Measurements from ENCODE around the gene ATP8B4. TPM values are rescaled to one million over a fixed set of nuclear protein-coding genes. Genes with fewer than 3 reads are reported as not detected.

Gene ATP8B4
- total RNA-seq, 1 experiment from 2014 or later = 0.24 TPM

DNA sequence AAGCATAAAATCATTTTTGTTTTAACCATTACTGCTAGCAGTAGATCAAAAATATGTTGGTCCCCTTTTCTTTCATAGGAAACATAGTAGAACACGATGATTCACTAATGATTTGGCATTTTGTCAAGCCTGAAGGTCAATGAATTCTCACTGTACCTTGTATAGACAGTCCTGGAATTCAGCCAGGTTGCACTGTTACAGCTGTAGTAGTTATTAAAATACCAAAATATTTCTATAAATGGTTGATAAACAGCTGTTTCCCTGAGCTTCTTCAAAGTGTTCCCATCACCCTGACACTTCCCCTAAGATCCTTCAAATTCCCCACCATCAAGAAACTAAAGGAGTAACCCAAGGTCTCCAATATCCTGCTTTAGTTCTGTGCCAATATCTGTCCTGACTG lies 200.9 kb downstream of the ATP8B4 start:
- TF ChIP-seq CTCF (IDR thresholded peaks at IDR 0.05; ENCODE audit: unreplicated experiment) = no peak
- H3K36me3 Mint-ChIP-seq (ENCODE audit: insufficient read depth, unreplicated experiment) = no peaks in the 10 kb centered on the region
- no TSS peak for BruUV-seq (replicated peaks)
- H3K4me3 Mint-ChIP-seq (ENCODE audit: low read depth, unreplicated experiment) = no peak overlapping the region
- CTCF ChIA-PET = no interaction called here
- no peak overlapping the region for H3K27ac Mint-ChIP-seq (ENCODE audit: unreplicated experiment)
- no peak for DNase-seq
- H3K9me3 Mint-ChIP-seq (ENCODE audit: low read depth, unreplicated experiment) = peaks cover 2% of the 10 kb centered on the region
- no peaks in the 10 kb centered on the region for H3K4me1 Mint-ChIP-seq (ENCODE audit: low read depth, unreplicated experiment)
- intact Hi-C loops (cut with micrococcal nuclease; ENCODE audit: unreplicated experiment) = no loop called here
- H3K27me3 Mint-ChIP-seq (ENCODE audit: unreplicated experiment) = no peaks in the 10 kb centered on the region

DNA sequence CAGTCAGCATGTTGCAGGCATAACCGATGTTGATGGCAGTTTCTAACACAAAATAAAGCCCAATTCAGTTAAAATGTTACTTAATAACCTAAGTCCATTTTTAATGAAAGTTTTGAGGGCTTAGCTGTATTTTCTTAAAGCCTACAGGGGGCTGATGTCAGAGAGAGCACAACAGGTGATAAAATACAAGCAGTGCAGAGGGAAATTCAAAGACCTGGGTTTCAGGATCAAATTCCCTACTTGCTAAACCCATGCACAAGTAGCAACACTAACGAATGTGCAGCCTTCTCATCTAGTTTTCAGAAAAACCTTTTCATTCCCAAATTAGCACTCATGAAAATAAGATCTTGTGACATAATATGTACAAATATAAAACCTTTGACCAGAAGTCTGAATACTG lies 202.0 kb downstream of the ATP8B4 start:
- no TSS peak for BruUV-seq (replicated peaks)
- no peak for DNase-seq
- no peak for TF ChIP-seq CTCF (IDR thresholded peaks at IDR 0.05; ENCODE audit: unreplicated experiment)
- no peak overlapping the region for H3K27ac Mint-ChIP-seq (ENCODE audit: unreplicated experiment)
- H3K4me1 Mint-ChIP-seq (ENCODE audit: low read depth, unreplicated experiment) = no peaks in the 10 kb centered on the region
- H3K36me3 Mint-ChIP-seq (ENCODE audit: insufficient read depth, unreplicated experiment) = no peaks in the 10 kb centered on the region
- no peak overlapping the region for H3K4me3 Mint-ChIP-seq (ENCODE audit: low read depth, unreplicated experiment)
- CTCF ChIA-PET = no interaction called here
- intact Hi-C loops (cut with micrococcal nuclease; ENCODE audit: unreplicated experiment) = no loop called here
- no peaks in the 10 kb centered on the region for H3K27me3 Mint-ChIP-seq (ENCODE audit: unreplicated experiment)
- H3K9me3 Mint-ChIP-seq (ENCODE audit: low read depth, unreplicated experiment) = peaks cover 5% of the 10 kb centered on the region

- Mint-ChIP-seq H3K27ac (ENCODE audit: unreplicated experiment) (no peak overlapping the region), H3K9me3 (ENCODE audit: low read depth, unreplicated experiment) (peaks cover 7% of the 10 kb centered on the region), H3K4me1 (ENCODE audit: low read depth, unreplicated experiment) (no peaks in the 10 kb centered on the region), H3K4me3 (ENCODE audit: low read depth, unreplicated experiment) (no peak overlapping the region), H3K27me3 (ENCODE audit: unreplicated experiment) (no peaks in the 10 kb centered on the region), H3K36me3 (ENCODE audit: insufficient read depth, unreplicated experiment) (no peaks in the 10 kb centered on the region)
- DNase-seq = no peak
- no TSS peak for BruUV-seq (replicated peaks)
- no peak for TF ChIP-seq CTCF (IDR thresholded peaks at IDR 0.05; ENCODE audit: unreplicated experiment)
- CTCF ChIA-PET = interaction anchor here (0.6 to 0.7 kb wide), 3 partner anchors 641 to 1080 kb away, joined by 3 to 9 read pairs (median 6); no protein-coding TSS in a partner anchor
- intact Hi-C loops (cut with micrococcal nuclease; ENCODE audit: unreplicated experiment) = no loop called here
These were observed 203.2 kb downstream of the ATP8B4 start for GRCh38 chr15:49915822-49916221.

- CTCF ChIA-PET = no interaction called here
These were observed 210.1 kb downstream of the ATP8B4 start for GRCh38 chr15:49908933-49909295.

More at GRCh38 chr15:49908933-49909295, 210.1 kb downstream of the ATP8B4 start:
- Mint-ChIP-seq H3K4me3 (ENCODE audit: low read depth, unreplicated experiment) (no peak overlapping the region), H3K4me1 (ENCODE audit: low read depth, unreplicated experiment) (no peaks in the 10 kb centered on the region), H3K27me3 (ENCODE audit: unreplicated experiment) (peaks cover 10% of the 10 kb centered on the region), H3K9me3 (ENCODE audit: low read depth, unreplicated experiment) (peaks cover 5% of the 10 kb centered on the region), H3K27ac (ENCODE audit: unreplicated experiment) (no peak overlapping the region), H3K36me3 (ENCODE audit: insufficient read depth, unreplicated experiment) (no peaks in the 10 kb centered on the region)
- TF ChIP-seq CTCF (IDR thresholded peaks at IDR 0.05; ENCODE audit: unreplicated experiment) = no peak
- DNase-seq = no peak
- intact Hi-C loops (cut with micrococcal nuclease; ENCODE audit: unreplicated experiment) = no loop called here
- no TSS peak for BruUV-seq (replicated peaks)

Data from Calu3 (cell line).